ENCODE results near the gene CYP2C19.

GRCh38 chr10:94846204-94846603 lies 83.7 kb downstream of the CYP2C19 start:
- no peak for TF ChIP-seq POLR2AphosphoS5 (IDR thresholded peaks at IDR 0.05; ENCODE audit: borderline replicate concordance, low read depth, low read length)
- TF ChIP-seq EZH2 (IDR thresholded peaks at IDR 0.05) = no peak
- TF ChIP-seq FOXP2 (optimal IDR thresholded peaks at IDR 0.05; ENCODE audit: control extremely low read depth, extremely low read length, insufficient read depth) = no peak

All from SK-N-MC (cell line).